GM19372 (cell line): ENCODE data around the gene LILRB1.
"Not testable (repeated sequence)": the region's sequence is repeated elsewhere in the genome, so short reads cannot be mapped to it uniquely, and the experiment has no call there.

Source experiments
- ATAC-seq: cut with Tn5 transposase; IDR thresholded peaks from one replicate; pipeline ENCODE4 v1.9.1; 2021; ENCODE audit warnings: mild to moderate bottlenecking, low read depth, moderate library complexity; ENCODE audit not compliant: unreplicated experiment

The LILRB1 gene

DNA sequence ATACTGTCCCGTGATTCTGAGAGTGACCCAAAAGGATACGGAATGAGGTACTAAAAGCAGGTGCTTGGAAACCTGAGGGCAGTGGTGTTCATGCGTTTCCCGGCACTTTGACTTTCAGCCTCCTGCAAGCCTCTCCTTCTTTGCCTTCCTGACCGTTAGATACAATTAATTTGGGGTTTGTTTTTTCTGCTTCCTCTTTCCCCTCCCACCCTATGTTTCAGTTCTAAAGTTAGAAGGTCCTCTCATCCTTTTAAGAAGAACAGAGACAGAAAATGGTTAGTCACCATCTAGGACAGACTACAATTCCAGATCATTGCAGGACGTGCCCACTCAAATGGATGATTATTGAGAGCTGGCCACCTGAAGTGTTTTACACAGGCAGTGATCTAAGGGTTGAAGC lies 30.7 kb downstream of the LILRB1 start:
- ATAC-seq = no peak

DNA sequence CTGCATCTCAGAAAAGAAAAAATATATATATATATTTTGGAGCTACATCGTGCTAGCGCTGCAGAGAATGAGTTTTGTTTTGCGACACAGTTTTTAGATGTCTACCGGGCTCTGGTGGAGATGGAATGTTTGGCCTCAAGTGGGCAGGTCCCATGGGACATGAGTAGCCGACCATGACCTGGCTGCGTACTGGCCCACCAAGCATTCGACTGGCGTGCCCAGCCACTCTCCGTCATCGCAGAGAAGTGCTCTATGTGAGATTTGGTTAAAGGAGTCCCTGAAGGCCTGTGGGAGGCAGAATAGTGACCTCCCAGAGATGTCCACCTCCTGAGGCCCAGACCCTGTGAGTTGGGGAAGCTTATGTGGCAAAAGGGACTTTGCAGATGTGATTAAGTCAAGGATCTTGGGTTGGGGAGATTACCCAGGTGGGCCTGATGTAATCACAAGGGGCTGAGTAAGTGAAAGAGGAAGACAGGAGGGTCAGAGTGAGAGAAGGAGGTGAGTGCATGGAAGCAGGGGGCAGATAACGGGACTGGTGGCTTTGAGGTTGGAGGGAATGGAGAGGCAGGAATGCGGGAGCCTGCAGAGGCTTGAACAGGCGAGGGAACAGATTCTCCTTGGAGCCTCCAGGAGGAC lies 31.7 kb downstream of the LILRB1 start:
- ATAC-seq = no peak

- no peak for ATAC-seq
Measured at GRCh38 chr19:54662730-54663129, 32.4 kb downstream of the LILRB1 start, which contains the start of gene LILRB4. Gene LILRB4 (plus strand): TSS chr19:54662985. CDS start chr19:54663034, 49 bp downstream.

GRCh38 chr19:54665530-54665929 lies 35.2 kb downstream of the LILRB1 start:
- no peak for ATAC-seq

GRCh38 chr19:54667217-54667616 lies 36.9 kb downstream of the LILRB1 start:
- ATAC-seq = no peak

GRCh38 chr19:54668353-54668752 lies 38.1 kb downstream of the LILRB1 start:
- ATAC-seq = no peak

DNA sequence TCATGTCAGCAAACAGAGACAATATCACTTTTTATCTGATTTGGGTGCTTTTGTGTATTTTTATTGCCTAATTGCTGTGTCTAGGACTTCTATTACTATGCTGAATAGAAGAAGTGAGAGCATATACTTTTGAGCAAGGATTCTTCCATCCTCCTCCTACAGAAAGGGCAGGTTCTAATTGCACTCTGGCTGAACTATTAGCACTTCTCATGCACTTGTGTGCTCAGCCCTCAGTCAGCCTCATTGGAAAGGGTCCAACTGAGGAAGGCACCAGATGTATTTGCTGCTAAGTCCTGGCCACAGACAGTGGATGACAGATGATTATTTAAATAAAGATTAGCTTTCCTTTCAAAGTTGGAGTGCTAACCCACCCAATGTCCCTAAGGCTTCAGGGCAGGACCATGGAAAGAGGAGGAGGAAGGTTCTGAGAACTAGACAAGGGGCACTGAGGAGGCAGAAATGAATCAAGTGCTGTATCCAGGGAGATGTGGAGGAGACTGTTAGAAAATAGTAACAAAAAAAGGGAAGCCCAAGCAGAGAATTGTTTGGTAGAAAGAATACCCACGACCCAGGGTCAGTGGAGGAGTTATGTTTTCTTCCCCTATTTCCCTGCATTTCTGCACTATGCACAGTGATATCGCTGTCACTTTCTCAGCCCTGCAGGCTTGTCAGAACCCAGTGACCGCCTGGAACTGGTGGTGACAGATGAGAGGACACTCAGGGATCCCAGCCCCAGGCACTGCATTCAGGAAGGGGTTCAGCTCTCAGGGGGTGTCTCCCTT lies 40.5 kb downstream of the LILRB1 start:
- no peak for ATAC-seq

DNA sequence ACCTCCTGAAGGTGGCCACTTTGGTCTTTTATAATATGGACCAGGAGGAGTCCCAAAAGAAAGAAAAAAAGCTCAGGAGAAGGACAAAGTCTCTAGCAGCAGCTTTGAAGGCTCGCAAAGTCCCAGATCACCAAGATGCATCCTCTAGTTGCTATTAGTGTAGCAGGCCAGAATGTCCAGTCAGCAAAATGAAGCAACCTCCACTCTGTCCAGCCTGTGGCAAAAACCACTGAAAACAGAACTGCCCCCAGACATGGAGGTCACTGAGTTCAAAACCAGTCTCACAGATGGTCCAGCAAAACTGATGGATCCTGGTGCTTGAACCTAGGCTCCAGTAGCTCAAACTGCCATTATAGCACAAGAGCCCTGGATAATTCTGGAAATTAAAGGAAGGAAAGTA lies 42.9 kb downstream of the LILRB1 start:
- ATAC-seq = no peak

- ATAC-seq = no peak
Measured at GRCh38 chr19:54674021-54674617, 43.8 kb downstream of the LILRB1 start.

DNA sequence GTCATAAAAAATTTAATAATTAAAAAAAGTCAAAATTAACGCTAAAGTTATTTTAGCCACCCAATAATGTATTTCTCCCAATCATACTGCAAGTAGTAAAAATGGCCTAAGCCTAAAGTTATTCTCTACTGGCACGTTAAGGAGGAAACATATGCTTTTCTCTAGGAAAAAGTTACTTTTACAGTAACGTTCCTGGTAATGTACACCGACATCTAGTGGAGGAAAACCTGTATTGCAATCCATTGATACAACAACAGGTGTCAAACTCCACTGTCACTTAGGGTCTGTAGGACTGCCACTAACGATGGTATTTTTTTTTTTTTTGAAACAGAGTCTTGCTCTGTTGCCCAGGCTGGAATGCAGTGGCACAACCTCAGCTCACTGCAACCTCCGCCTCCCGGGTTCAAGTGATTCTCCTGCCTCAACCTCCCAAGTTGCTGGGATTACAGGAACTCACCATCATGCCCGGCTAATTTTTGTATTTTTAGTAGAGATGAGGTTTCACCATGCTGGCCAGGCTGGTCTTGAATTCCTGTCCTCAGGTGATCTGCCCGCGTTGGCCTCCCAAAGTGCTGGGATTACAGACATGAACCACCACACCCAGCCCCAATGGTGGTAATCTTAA lies 46.0 kb downstream of the LILRB1 start:
- ATAC-seq = not testable (repeated sequence)

- ATAC-seq = no peak
Measured at GRCh38 chr19:54677217-54677616, 46.9 kb downstream of the LILRB1 start.

- not testable (repeated sequence) for ATAC-seq
Measured at GRCh38 chr19:54681596-54681995, 51.3 kb downstream of the LILRB1 start.

DNA sequence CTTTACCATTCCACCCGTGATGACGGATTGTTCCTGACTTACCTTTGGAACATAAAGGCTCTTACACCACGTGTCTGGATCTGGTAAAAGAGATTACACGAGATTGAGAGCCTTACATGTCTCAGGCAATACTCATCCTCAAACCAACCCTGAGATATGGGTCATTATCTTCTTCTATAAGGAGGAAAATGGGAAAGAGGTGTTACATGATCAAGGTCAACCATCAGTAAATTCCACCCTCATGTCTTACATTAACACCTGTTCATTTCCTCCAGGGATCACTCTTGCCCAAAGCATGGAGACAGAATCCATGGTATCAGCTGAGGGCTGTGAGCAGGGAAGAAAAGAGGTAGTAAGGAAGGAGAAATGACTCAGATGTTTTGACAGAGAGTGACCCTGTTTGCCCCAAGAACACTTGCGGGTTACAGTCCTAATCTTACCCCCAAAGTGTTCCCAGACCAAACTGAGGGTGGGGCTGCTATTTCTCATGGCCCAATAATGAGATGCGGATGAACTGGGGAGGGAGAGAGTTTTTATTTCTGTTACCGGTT lies 52.1 kb downstream of the LILRB1 start:
- no peak for ATAC-seq

GRCh38 chr19:54684527-54684926 lies 54.2 kb downstream of the LILRB1 start:
- no peak for ATAC-seq
